HEK293T (cell line): ENCODE measurements around the gene SINHCAF.

Experiments
- ARNT ChIP-seq: fragments of 450-650 bp; IDR thresholded peaks from 2 replicates; pipeline ENCODE4 v1.6.1; 2017; ENCODE audit warnings: mild to moderate bottlenecking
- BHLHE40 ChIP-seq: fragments of 450-650 bp; IDR thresholded peaks from 2 replicates; pipeline ENCODE4 v1.6.1; 2016; ENCODE audit warnings: mild to moderate bottlenecking, moderate library complexity, borderline replicate concordance
- ELF4 ChIP-seq: fragments of 450-650 bp; IDR thresholded peaks from 2 replicates; pipeline ENCODE4 v1.6.1; 2017; ENCODE audit warnings: antibody characterized with exemption
- FOXA1 ChIP-seq: fragments of 450-650 bp; IDR thresholded peaks from 2 replicates; pipeline ENCODE4 v1.6.1; 2016; ENCODE audit warnings: mild to moderate bottlenecking
- FOXK2 ChIP-seq: fragments of 450-650 bp; IDR thresholded peaks from 2 replicates; pipeline ENCODE4 v1.6.1; 2016; ENCODE audit warnings: mild to moderate bottlenecking
- FOXM1 ChIP-seq: fragments of 450-650 bp; IDR thresholded peaks from 2 replicates; pipeline ENCODE4 v1.6.1; 2017; ENCODE audit warnings: mild to moderate bottlenecking, borderline replicate concordance
- HDGF ChIP-seq: fragments of 450-650 bp; IDR thresholded peaks from 2 replicates; pipeline ENCODE4 v1.6.1; 2017; ENCODE audit warnings: antibody characterized with exemption, borderline replicate concordance
- L3MBTL2 ChIP-seq: fragments of 450-650 bp; conservative IDR thresholded peaks from 2 replicates; pipeline ENCODE4 v1.6.1; 2016; ENCODE audit warnings: mild to moderate bottlenecking
- LEF1 ChIP-seq: fragments of 450-650 bp; IDR thresholded peaks from 2 replicates; pipeline ENCODE4 v1.6.1; 2017; ENCODE audit warnings: mild to moderate bottlenecking, borderline replicate concordance
- SP1 ChIP-seq: fragments of 450-650 bp; IDR thresholded peaks from 2 replicates; pipeline ENCODE4 v1.6.1; 2017
- SUZ12 ChIP-seq: fragments of 450-650 bp; IDR thresholded peaks from 2 replicates; pipeline ENCODE4 v1.6.1; 2016; ENCODE audit warnings: mild to moderate bottlenecking
- TARDBP ChIP-seq: fragments of 450-650 bp; IDR thresholded peaks from 2 replicates; pipeline ENCODE4 v1.6.1; 2016
- TF ChIP-seq, protein P1 (sequence below): fragments of 450-650 bp; IDR thresholded peaks from 2 replicates; pipeline ENCODE4 v1.6.1; 2016

GRCh38 chr12:31300783-31301182, 25.2 kb downstream of the SINHCAF start:
- no peak for TF ChIP-seq FOXA1
- TF ChIP-seq BHLHE40: no peak
- TF ChIP-seq ELF4: no peak
- TF ChIP-seq, protein P1, sequence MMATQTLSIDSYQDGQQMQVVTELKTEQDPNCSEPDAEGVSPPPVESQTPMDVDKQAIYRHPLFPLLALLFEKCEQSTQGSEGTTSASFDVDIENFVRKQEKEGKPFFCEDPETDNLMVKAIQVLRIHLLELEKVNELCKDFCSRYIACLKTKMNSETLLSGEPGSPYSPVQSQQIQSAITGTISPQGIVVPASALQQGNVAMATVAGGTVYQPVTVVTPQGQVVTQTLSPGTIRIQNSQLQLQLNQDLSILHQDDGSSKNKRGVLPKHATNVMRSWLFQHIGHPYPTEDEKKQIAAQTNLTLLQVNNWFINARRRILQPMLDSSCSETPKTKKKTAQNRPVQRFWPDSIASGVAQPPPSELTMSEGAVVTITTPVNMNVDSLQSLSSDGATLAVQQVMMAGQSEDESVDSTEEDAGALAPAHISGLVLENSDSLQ: no peak
- no peak for TF ChIP-seq FOXK2
- no peak for TF ChIP-seq FOXM1
- TF ChIP-seq TARDBP: no peak
- no peak for TF ChIP-seq SP1
- TF ChIP-seq ARNT: no peak
- TF ChIP-seq SUZ12: no peak
- no peak for TF ChIP-seq LEF1
- TF ChIP-seq HDGF: no peak
- TF ChIP-seq L3MBTL2: no peak
